HG03064 (cell line): ENCODE measurements around the gene PFKFB3.
"Not testable (repeated sequence)": the region's sequence is repeated elsewhere in the genome, so short reads cannot be mapped to it uniquely, and the experiment has no call there.

Source experiments
- ATAC-seq: cut with Tn5 transposase; IDR thresholded peaks from one replicate; pipeline ENCODE4 v1.9.1; 2021; ENCODE audit warnings: low read depth; ENCODE audit not compliant: unreplicated experiment

The PFKFB3 gene

GRCh38 chr10:6177880-6178281, 24.9 kb upstream of the PFKFB3 start:
- ATAC-seq = no peak

DNA sequence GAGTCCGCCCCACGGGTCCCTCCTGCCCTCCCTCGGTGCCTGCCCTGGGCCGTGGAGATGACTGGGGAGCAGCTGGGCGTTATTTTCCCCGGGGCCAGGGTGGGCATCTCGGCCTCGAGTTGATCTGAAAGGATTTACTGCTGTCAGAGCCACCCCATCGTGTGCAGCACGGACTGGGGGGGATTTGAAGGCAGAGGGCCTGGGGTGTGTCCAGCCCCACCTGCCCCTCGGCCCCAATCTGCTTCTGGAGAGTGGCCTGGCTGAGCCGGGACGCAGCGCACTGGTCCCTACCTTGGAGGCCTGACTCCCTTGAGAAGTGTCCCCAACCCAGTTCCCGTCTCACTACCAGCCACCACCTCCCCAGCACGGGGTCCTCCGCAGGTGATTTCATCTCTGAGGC, 24.2 kb upstream of the PFKFB3 start:
- ATAC-seq = no peak

- no peak for ATAC-seq
These were observed 23.7 kb upstream of the PFKFB3 start for GRCh38 chr10:6179078-6179477.

DNA sequence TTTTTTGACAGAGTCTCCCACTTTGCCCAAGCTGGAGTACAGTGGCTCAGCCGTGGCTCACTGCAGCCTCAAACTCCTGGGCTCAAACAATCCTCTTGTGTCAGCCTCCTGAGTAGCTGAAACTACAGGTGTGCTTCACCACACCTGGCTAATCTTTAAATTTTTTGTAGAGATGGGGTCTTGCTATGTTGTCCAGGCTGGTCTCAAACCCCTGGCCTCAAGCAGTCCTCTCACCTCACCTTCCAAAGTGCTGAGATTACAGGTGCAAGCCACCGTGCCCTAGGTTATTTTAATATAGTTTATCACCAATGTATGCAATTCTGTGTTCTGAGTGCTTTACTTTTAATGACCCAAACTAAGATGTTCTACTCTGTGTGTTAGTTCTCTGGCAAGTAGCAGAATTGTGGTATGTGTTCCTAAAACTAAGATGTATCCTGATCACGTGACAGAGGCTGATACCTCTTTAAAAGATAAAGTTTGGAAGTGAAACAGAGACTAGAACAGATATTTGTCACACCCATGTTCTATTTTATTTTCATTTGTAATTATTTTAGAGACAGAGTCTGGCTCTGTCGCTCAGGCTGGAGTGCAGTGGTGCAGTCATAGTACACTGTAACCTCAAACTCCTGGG, 22.1 kb upstream of the PFKFB3 start:
- ATAC-seq = no peak

DNA sequence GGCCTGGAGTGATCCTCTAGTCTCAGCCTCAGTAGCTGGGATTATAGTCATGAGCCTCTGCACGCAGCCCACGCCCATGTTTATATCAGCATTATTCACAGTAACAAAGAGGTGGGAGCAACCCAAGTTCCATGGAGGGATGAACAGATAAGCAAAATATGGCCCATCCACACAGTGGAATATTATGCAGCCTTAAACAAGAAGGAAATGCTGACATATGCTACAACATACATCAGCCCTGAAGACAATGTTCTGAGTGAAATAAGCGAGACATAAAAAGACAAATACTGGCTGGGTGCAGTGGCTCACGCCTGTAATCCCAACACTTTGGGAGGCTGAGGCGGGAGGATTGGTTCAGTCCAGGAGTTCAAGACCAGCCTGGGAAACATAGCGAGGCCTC, 21.5 kb upstream of the PFKFB3 start:
- ATAC-seq = no peak

DNA sequence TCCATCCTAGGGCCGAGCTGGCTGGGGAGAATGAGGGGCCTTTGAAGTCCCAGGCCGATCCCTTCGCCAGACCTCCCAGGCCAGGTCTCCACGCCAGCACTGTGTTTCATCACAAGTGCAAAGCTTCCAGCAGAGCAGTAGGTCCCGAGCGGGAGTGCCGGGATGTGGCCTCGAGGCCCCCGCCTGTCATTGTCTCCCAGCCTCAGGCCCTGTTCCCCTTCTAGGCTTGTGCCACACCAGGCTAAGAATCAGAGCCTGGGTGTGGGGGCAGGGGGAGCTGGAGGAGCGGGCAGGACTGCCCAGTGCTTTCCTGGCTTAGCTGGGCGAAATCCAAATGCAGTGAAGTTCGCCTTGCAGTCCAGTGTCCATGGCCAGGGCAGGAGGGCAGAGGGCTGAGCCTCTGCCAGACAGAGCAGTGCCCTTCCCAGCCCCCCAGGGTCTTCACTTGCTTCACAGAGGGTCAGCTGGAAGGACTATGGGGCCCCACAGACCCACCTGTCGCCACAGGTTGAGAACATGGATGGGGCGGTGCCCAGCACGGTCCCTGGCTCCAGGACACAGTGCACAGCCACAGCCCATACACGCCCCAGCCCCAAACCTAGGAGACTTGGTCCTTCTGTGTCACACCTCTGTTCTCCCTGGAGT, 20.2 kb upstream of the PFKFB3 start:
- no peak for ATAC-seq

DNA sequence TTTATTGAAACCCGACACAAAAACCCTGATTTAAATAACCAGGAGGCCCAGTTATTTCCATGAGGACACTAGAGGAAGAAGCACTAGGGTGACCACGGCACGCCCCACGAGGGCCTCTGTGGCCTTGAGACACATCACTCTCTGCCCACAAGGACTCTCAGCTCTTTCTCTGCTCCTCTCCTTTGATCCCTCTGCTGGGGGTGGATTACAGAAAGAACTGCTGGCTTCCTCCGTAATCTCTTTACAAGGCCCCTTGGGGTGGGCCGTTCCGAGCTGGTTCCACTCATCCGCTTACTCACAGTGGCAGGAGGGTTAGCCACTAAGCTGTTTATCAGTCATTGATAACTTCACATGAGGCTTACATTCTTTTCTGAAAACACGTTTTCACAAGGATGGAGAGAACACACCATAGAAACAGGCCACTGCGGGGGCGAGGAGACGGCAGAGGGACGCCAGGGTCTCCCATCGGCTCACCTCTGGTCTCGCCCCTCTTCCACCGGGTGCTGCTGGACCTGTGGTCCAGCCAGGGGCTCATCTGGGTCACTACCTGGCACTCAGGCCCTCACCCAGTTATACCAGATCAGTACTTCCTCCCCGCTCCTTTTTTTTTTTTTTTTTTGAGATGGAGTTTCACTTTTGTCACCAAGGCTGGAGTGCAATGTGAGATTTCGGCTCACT, 17.6 kb upstream of the PFKFB3 start:
- no peak for ATAC-seq

DNA sequence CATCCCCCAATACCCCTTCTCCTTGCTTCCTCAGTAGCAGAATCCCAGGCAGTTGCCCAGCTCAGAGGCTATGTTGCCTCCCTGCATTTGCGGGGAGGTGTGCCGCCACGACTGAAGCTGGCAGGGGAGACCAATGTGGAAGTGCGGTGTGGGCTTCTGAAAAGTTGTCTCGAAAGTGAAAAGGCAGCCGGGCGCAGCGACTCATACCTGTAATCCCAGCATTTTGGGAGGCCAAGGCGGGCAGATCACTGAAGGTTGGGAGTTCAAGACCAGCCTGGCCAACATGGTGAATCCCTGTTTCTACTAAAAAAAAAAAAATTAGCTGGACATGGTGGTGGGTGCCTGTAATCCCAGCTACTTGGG, 15.9 kb upstream of the PFKFB3 start:
- ATAC-seq = no peak

- no peak for ATAC-seq
These were observed 15.5 kb upstream of the PFKFB3 start for GRCh38 chr10:6187278-6187677.

DNA sequence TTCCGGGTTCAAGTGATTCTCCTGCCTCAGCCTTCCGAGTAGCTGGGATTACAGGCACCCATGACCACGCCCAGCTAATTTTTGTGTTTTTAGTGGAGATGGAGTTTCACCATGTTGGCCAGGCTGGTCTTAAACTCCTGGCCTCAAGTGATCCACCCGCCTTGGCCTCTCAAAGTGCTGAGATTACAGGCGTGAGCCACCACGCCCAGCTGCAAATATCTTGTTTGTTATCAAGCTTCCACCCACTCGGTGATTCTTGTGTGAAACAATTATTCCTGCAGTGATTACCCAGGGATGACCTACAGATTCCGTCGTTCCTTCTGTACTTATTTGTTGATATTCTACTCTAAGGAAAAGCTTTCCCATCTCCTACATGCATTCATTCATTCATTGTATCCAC, 12.7 kb upstream of the PFKFB3 start:
- not testable (repeated sequence) for ATAC-seq

GRCh38 chr10:6191147-6191546, 11.6 kb upstream of the PFKFB3 start:
- no peak for ATAC-seq

DNA sequence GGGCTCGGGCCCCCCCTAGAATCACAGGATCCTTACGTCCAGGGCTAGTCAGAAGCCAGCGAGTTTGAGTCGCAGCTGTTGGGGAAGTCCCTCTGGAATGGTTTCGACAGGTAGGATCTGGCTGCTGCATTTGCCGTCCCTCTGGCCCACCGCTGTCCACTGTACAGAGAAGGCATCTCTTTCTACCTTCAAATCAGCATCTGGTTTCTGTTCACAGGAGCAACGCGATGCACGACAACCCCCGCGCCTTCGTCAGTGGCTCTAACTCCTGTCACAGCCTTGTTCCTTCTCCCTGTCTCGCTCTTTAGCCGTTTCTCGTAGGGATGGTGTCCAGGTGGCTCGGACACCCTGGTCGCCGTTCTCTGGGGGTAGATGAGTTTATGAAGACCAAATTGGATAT, 11.2 kb upstream of the PFKFB3 start:
- ATAC-seq = no peak

- ATAC-seq = not testable (repeated sequence)
These were observed 9.4 kb upstream of the PFKFB3 start for GRCh38 chr10:6193342-6193741.

- no peak for ATAC-seq
These were observed 8.4 kb upstream of the PFKFB3 start for GRCh38 chr10:6194311-6194710.

DNA sequence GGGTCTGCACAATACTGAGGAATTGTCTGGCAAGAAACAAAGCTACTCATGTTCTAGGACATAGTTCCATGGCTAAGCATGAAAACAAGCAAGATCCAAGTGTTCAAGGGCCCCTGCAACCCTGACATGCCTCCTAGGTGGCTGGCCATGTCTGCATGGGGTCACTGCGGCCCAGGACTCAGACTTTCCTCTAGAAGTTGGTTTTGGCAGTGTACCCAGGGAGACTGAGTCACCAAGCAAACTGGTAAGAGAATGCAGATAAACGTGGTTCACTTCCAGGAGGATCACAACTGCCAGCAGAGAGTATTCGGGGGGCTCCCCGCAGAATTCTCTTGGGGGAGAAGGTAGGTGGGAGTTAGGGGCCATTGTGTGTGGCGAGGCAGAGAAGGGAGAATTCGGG, 7.4 kb upstream of the PFKFB3 start:
- ATAC-seq = no peak

DNA sequence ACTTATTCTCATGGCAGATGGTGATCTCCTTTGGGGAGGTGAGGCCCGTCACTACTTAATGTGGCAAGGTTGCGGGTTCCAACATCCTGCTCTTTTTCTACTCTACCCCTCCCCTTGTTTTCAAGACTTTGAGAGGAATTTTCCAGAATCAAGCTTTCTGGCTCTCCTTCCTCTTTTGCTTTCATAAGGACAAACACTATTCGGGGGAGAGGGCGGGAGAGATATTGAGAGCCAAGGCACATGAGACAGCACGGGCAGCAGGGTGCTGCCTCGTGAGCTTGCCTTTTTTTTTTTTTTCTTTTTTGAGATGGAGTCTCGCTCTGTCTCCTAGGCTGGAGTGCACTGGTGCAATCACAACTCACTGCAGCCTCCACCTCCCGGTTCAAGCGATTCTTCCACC, 6.9 kb upstream of the PFKFB3 start:
- no peak for ATAC-seq

DNA sequence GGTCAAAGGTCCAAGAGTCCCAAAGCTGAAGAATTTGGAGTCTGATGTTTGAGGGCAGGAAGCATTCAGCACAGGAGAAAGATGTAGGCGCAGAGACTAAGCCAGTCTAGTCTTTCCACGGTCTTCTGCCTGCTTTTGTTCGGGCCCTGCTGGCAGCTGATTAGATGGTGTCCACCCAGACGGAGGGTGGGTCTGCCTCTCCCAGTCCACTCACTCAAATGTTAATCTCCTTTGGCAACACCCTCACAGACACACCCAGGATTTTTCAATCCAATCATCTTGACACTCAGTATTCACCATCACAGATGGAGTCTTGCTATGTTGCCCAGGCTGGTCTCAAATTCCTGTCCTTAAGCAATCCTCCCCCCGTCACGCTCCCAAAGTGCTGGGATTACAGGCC, 6.2 kb upstream of the PFKFB3 start:
- ATAC-seq = not testable (repeated sequence)

- no peak for ATAC-seq
These were observed 5.4 kb upstream of the PFKFB3 start for GRCh38 chr10:6197321-6197720.

GRCh38 chr10:6198171-6198570, 4.6 kb upstream of the PFKFB3 start:
- no peak for ATAC-seq

- no peak for ATAC-seq
These were observed 3.5 kb upstream of the PFKFB3 start for GRCh38 chr10:6199131-6199733.

DNA sequence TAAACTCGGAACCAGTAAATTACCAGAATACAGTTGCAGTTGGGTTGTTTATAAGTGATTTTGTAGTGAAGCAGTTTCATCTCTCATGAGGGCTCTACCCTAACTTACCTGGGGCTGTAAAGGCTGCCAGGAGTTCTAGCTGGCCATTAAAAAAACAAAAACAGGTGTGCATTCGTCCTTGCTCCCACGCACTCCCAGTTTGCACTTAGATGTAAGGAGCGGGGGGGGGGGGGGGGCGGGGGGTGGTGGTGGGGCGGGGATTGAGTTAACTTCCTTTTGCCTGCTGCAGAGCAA, 2.3 kb upstream of the PFKFB3 start:
- ATAC-seq = no peak
